ENCODE measurements around the gene SPATA4. TPM values are rescaled to one million over a fixed set of nuclear protein-coding genes. Genes with fewer than 3 reads are reported as not detected.

Gene SPATA4
- 1 to 10 TPM in 1 of 3 donors, under 1 TPM in 1, not detected in 1; 0.66 to 1.3 TPM for total RNA-seq

DNA sequence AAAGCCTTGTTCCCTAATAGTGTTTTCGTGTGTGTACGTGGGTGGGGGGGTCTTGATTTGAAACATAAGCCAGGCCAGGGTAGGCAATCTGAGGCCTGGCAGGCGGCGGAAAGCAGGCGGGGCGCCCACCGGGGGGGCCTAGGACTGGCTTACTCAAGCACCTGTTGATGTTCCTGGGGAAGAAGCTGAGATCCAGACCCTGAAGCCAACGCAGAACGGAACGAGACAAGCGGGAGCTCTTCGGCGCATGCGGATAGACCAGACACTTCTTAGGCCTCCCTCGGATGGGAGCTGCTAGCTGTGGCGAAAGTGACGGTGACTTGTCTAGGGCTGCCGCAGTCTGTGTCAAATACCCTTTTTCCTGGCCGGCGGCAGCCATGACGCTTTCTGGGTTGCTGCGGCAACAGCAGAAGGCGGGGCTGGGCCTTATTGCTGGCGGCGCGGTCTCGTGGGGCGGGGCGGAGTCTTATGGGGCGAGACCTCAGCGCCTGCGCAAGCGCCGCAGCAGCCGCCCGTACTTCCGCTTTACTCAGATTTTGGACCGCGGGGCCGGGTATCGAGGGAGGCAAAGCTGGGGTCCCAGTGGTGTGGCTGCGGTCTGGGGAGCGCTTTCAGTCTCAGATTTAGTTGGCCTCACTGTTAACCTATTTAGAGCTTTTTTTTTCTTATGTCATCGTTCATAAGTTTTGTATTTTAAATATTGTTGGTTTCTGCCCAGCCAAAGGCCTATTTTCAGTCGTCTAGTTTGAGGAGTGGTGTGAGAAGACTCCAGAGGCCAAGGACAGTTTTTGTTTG is at the start of gene SPATA4:
TSS of gene SPATA4 (minus strand) at position 402 of the 795 bp plus-strand sequence. CDS start at position 379, 23 bp downstream.
- no peaks in the 10 kb centered on the region for H3K9me3 ChIP-seq
- H3K4me3 ChIP-seq = peak within 1 kb of the TSS; percentile 56 to 70 (median 65)
- no peaks in the 10 kb centered on the region for H3K4me1 ChIP-seq
- intact Hi-C loops (cut with DNase I; ENCODE audit: low total_unique reads) = no loop called here
- peak; percentile 84 to 93 for DNase-seq (ENCODE audit: low spot score in 2 of 2)
- H3K27ac ChIP-seq = peak within 1 kb of the TSS; percentile 64 to 78
- H3K36me3 ChIP-seq = no peaks in the 10 kb centered on the region
- peak in 2 of 3 donors; percentile 35 to 68 for TF ChIP-seq POLR2AphosphoS5 (IDR thresholded peaks at IDR 0.05)
- no peak for TF ChIP-seq CTCF (IDR thresholded peaks at IDR 0.05)
- H3K27me3 ChIP-seq = no peaks in the 10 kb centered on the region

- Histone ChIP-seq H3K9me3 (no peaks in the 10 kb centered on the region), H3K4me1 (no peaks in the 10 kb centered on the region), H3K4me3 (no peak overlapping the region), H3K27ac (no peak overlapping the region), H3K36me3 (no peaks in the 10 kb centered on the region), H3K27me3 (no peaks in the 10 kb centered on the region)
- intact Hi-C loops (cut with DNase I; ENCODE audit: low total_unique reads) = no loop called here
- no peak for DNase-seq (ENCODE audit: low spot score in 2 of 2)
- TF ChIP-seq CTCF (IDR thresholded peaks at IDR 0.05) = no peak
- TF ChIP-seq POLR2A (IDR thresholded peaks at IDR 0.05) = no peak
- no peak for TF ChIP-seq POLR2AphosphoS5 (IDR thresholded peaks at IDR 0.05)
Measured at GRCh38 chr4:176242764-176243347, 47.5 kb upstream of the SPATA4 start.

DNA sequence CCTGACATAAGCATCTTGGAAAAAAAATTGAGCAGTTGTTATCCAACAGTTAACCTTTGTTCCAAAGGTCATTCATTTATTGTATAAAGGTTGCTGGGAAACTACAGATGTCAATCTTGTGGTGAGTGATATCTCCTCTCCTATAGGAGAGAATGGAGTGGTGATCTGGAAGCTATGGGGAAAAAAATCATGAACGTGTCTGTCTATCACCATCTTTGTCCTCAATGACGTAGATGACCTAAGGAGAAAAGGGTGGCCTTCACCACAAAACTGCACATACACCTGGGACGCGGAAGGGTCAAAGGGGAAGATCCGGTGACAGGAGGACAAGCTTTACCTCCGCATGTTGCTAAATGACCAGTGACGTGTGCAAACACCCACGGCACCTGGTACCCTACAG is 46.3 kb upstream of the SPATA4 start:
- intact Hi-C loops (cut with DNase I; ENCODE audit: low total_unique reads) = no loop called here
- TF ChIP-seq POLR2A (IDR thresholded peaks at IDR 0.05) (no peak), CTCF (IDR thresholded peaks at IDR 0.05) (no peak), POLR2AphosphoS5 (IDR thresholded peaks at IDR 0.05) (no peak)

GRCh38 chr4:176238826-176239225 is 43.4 kb upstream of the SPATA4 start:
- H3K9me3 ChIP-seq = no peaks in the 10 kb centered on the region
- intact Hi-C loops (cut with DNase I; ENCODE audit: low total_unique reads) = no loop called here
- no peak for DNase-seq (ENCODE audit: low spot score in 2 of 2)
- no peaks in the 10 kb centered on the region for H3K4me1 ChIP-seq
- no peaks in the 10 kb centered on the region for H3K36me3 ChIP-seq
- H3K27ac ChIP-seq = no peak overlapping the region
- no peak overlapping the region for H3K4me3 ChIP-seq
- no peaks in the 10 kb centered on the region for H3K27me3 ChIP-seq
- TF ChIP-seq POLR2A (IDR thresholded peaks at IDR 0.05) (no peak), CTCF (IDR thresholded peaks at IDR 0.05) (no peak), POLR2AphosphoS5 (IDR thresholded peaks at IDR 0.05) (no peak)

More for the DNA sequence above, 46.3 kb upstream of the SPATA4 start:
- Histone ChIP-seq H3K4me1 (no peaks in the 10 kb centered on the region), H3K36me3 (no peaks in the 10 kb centered on the region), H3K27me3 (no peaks in the 10 kb centered on the region), H3K9me3 (no peaks in the 10 kb centered on the region), H3K4me3 (no peak overlapping the region), H3K27ac (no peak overlapping the region)
- no peak for DNase-seq (ENCODE audit: low spot score in 2 of 2)

GRCh38 chr4:176238157-176238610 is 42.8 kb upstream of the SPATA4 start:
- no peak for DNase-seq (ENCODE audit: low spot score in 2 of 2)
- no peaks in the 10 kb centered on the region for H3K9me3 ChIP-seq
- no peaks in the 10 kb centered on the region for H3K4me1 ChIP-seq
- TF ChIP-seq POLR2AphosphoS5 (IDR thresholded peaks at IDR 0.05) (no peak), CTCF (IDR thresholded peaks at IDR 0.05) (no peak), POLR2A (IDR thresholded peaks at IDR 0.05) (no peak)
- no peaks in the 10 kb centered on the region for H3K36me3 ChIP-seq
- no peak overlapping the region for H3K27ac ChIP-seq
- H3K4me3 ChIP-seq = no peak overlapping the region
- intact Hi-C loops (cut with DNase I; ENCODE audit: low total_unique reads) = no loop called here
- H3K27me3 ChIP-seq = no peaks in the 10 kb centered on the region
